Bone marrow (tissue), 2 donors: ENCODE data around the gene C11orf16.
A peak's percentile ranks its signal among the peaks of the same experiment; 100 is the strongest.
"Not testable (repeated sequence)": the region's sequence is repeated elsewhere in the genome, so short reads cannot be mapped to it uniquely, and the experiment has no call there.

ENCODE experiments used
- DNase-seq, 2 donors: peaks; one replicate each; lab custom pipeline; 2025; lab: John Stamatoyannopoulos, UW

Gene C11orf16, protein sequence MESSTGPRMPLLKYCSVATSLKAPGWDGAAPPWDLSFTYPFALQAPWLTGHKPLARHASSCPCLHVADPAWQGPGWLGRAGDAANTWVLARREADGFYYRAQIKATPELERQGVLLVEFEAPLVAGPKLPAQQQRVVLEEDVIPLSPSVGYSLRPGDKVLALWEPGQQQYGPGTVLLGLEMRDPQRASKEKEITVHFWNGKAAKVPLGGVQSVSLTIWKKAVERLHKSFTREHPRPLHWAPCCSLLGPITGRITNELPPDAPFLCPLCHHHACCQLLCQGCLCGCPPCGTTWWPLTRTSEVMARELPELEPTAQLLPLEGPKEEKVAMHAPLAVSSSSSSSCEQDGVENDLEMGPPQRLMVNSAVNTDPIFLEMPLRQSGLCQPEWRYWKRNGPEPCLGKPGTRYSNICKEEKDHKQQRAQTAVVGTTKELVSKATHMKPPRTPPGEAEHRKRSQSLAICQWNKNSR

DNA sequence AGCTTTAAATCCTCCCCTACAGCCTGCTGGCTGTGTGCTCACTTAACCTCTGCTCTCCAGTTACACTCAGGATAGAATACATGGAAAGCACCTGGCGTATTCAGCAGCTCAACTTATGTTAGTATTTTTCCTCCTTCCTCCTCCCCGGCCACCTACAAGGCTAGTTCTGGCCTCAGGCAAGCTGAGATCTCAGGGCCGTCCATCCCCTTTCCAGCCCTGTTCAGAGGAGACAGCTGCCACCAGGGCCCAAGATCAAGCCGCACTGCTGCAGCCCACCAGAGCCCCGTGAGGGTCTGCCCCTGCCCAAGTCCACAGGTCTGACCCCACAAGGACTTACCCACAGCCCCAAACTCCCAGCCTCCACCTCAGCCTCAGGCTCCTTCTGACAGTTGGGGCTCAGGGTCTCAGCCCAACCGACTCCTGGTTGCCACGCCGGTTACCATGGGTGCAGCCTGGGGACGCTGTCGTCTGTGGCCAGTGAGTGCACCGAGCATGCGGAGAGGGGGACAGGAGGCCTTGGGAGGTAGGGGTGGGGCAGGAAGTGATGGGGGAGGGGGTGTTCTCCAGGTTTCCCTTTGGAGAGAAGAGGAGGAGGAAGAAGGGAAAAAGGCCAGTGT is at the start of gene C11orf16:
C11orf16 (minus strand) TSS at position 384 of the 617 bp plus-strand sequence. CDS start 639 bp downstream, outside the sequence.
- no peak for DNase-seq

- DNase-seq: no peak
Measured at GRCh38 chr11:8980485-8980884, 47.7 kb upstream of the C11orf16 start.

GRCh38 chr11:8979365-8979764 is 46.6 kb upstream of the C11orf16 start:
- not testable (repeated sequence) for DNase-seq

- peak in 1 of 2 donors; percentile 31 for DNase-seq
Measured at GRCh38 chr11:8973121-8973520, 40.4 kb upstream of the C11orf16 start.

DNA sequence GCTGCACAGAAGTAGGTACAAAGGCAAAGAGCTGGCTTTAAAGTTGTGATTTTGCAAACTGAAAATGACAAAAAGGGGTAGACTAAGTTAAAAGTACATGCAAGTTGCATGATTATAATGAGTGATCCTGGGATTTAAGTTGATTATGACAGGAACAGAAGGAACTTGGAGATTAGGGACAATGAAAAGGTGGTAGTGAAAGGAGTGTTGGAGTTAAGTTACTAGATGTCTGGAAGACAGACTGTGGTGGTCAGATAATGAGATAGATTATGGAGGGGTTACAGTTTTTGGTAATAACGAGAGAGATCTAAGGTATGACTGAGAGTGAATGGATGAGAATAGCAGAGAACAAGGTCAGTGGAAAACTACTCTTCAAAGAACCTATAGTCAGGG is 39.2 kb upstream of the C11orf16 start:
- DNase-seq: no peak

- no peak for DNase-seq
Measured at GRCh38 chr11:8971196-8971923, 38.6 kb upstream of the C11orf16 start.

DNA sequence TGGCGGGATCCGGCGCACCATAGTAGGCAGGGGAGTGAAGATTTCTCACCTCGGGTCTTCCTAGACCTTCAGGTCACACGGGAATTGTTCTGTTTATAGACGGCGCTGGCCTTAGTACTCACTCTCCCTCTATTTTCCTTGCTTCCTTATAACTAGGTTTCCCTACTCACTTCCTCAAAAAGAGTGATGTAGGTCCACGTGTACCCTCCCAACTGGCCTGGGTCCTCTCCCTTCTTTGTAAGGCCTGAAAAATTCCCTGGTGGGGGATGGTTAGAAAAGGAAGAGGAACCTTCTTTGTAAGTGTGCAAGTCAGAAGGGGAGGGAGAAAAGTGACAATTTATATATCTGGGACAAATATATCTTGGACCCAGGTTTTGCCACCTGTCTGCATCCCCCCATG is 34.4 kb upstream of the C11orf16 start:
- DNase-seq: no peak

DNA sequence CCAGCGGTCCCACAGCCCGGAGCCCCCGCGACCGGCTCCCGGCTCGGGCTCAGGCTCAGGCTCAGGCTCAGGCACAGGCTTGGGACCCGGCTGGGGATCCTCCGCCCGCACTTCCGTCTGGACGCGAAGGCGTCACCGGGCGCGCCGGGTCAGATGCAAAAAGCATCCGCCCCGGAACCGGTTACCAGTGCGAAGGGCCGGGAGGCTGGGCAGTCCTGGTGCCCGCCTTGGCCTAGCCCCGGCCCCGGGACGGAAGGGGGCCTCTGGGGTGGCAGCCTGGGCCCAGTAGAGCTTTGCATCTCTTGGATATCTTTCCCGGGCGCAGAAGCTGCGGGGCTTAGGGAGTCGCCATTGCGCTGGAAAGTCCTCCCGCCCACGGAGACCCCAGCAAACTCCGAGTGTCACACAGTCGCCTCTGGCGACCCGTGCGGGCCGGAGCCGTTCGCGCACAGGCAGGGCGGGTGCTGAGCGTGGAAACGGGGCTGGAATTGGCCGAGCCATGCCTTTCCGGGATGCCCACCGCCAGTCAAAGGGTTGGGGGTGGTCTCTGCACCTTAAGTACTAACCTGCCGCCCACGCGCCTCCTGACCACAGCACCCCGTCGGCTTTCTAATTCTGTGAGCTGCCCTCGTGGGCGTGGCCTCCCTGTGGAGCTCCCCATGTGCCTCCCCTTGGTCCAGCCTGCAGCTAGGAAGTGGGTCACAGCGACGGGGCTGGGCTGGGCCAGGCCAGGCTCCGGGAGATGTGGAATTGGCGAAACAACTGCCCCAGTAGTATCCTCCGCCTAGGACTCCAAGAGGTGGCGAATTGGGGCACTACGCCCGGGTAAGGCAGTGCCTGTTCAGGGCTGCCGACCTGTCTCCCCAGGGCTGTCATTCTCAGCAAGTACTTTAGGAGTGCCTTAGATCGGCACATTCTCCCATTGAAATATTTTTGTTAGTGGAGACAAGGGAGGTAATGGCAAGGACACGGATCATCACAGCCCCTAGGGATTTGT is 31.9 kb upstream of the C11orf16 start, which contains the start of gene TMEM9B:
TMEM9B (minus strand) TSS at position 119 of the 997 bp plus-strand sequence. CDS start 129 bp downstream, outside the sequence.
- peak; percentile 43 to 94 for DNase-seq

DNA sequence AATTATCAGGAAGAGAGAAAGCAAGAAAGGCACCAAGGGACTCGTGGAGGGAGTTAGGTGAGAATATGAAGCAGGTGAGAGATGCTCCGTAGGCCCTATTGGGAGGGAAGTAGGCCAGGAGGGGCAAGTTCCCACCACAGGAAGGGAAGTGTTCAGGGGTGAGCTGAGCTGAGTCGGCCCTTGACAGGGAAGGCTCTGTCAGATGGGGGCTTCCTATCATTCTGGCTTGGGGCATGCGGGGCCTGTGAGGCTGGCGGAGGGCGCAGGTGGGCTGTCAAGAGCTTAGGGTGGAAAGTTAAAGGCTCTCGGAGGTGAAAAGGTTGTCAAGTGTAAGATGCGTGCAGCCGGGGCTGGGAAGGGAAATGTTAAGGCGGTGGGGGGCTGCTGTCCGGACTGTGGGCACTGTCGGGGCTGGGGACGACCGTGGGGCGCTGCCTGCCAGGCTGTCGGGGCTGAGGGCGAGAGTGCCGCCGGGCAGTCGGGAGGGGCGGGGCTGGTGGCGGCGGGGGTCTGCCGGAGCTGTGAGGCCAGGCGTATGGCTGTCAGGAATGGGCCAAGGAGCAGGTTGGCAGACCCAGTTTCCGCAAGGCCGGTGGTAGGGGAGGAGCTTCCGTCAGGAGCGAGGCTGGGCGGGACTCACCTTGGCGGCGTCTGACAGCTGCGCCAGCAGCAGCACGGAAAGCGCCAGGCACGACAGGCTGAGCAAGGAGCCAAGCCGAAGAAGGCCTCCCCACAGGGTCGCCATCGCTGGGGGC is 31.0 kb upstream of the C11orf16 start:
- DNase-seq: peak in 1 of 2 donors; percentile 94

DNA sequence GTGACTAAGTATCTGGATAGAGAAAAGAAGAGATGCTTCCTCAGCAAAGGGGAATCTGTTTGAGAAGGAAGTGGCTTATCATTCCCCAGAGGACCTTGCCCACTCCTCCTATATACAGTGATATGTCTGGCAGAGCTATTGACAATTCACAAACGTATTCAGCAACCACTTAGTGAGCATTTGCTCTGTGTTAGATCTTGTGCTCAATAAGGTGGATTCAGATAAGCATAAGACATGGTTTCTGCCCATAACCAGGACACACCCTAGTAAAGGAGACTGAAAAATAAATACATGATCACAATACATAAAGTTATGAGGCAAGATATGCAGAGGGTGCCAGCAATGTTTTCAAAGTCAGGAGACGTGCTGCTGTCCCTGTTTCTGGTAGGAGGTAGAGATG is 30.1 kb upstream of the C11orf16 start:
- DNase-seq: no peak

GRCh38 chr11:8961401-8961800 is 28.7 kb upstream of the C11orf16 start:
- no peak for DNase-seq

GRCh38 chr11:8959546-8960166 is 26.9 kb upstream of the C11orf16 start:
- DNase-seq: peak in 1 of 2 donors; percentile 46

GRCh38 chr11:8956860-8957259 is 24.1 kb upstream of the C11orf16 start:
- no peak for DNase-seq

GRCh38 chr11:8948886-8949285 is 16.1 kb upstream of the C11orf16 start:
- peak in 1 of 2 donors; percentile 25 for DNase-seq

GRCh38 chr11:8947230-8947943 is 14.6 kb upstream of the C11orf16 start:
- no peak for DNase-seq

GRCh38 chr11:8942518-8943066 is 9.8 kb upstream of the C11orf16 start, which contains the start of gene ASCL3:
ASCL3 (minus strand) TSS chr11:8943016; CDS start chr11:8938161, 4,855 bp downstream.
- no peak for DNase-seq

- no peak for DNase-seq
Measured at GRCh38 chr11:8941341-8942103, 8.8 kb upstream of the C11orf16 start.

GRCh38 chr11:8937659-8938058 is 4.9 kb upstream of the C11orf16 start:
- no peak for DNase-seq
